ENCODE results near the gene TMEM8B. TPM values are rescaled to one million over a fixed set of nuclear protein-coding genes. Genes with fewer than 3 reads are reported as not detected.
A peak's percentile ranks its signal among the peaks of the same experiment; 100 is the strongest.

TMEM8B gene
- total and polyA plus RNA-seq, 2 experiments from 2014 or later: 17.0 to 17.9 TPM

GRCh38 chr9:35858458-35858857 is 29.4 kb downstream of the TMEM8B start:
- H3K4me3 ChIP-seq: no peak overlapping the region
- no peaks in the 10 kb centered on the region for H3K9me3 ChIP-seq (ENCODE audit: low read depth)
- DNase-seq (ENCODE audit: low read depth in 1 of 2, low spot score in 1 of 2): no peak
- H3K27me3 ChIP-seq: no peaks in the 10 kb centered on the region
- H3K4me1 ChIP-seq (ENCODE audit: low read depth): no peaks in the 10 kb centered on the region
- TF ChIP-seq CTCF (IDR thresholded peaks at IDR 0.05; ENCODE audit: low read depth, low read length): no peak
- H3K27ac ChIP-seq: no peak overlapping the region
- no peaks in the 10 kb centered on the region for H3K36me3 ChIP-seq

- Histone ChIP-seq H3K9me3 (ENCODE audit: low read depth) (no peaks in the 10 kb centered on the region), H3K36me3 (no peaks in the 10 kb centered on the region), H3K27me3 (no peaks in the 10 kb centered on the region), H3K4me1 (ENCODE audit: low read depth) (no peaks in the 10 kb centered on the region), H3K4me3 (no peak overlapping the region), H3K27ac (no peak overlapping the region)
- TF ChIP-seq CTCF (IDR thresholded peaks at IDR 0.05; ENCODE audit: low read depth, low read length): no peak
- DNase-seq (ENCODE audit: low read depth in 1 of 2, low spot score in 1 of 2): peak in 1 of 2 donors; percentile 6
Observed at GRCh38 chr9:35859310-35859989, 30.4 kb downstream of the TMEM8B start.

DNA sequence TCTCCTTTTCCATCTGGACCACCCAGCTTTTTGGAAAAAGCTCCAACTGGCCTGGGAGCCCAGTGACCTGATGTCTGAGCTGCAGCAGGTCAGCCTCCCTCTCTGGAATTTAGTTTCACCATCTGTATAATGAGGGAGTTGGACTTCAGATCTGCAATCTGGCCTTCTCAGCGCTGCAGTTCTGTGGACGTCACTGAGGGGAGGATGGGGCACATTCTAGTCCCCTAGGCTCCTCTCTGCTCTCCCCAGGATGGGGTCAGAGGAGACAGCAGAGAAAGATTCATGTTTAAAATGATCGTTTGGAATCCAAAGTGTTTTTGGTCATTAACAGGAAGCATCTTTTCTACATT is 30.9 kb downstream of the TMEM8B start:
- no peak for TF ChIP-seq CTCF (IDR thresholded peaks at IDR 0.05; ENCODE audit: low read depth, low read length)
- H3K27ac ChIP-seq: no peak overlapping the region
- no peaks in the 10 kb centered on the region for H3K9me3 ChIP-seq (ENCODE audit: low read depth)
- H3K36me3 ChIP-seq: no peaks in the 10 kb centered on the region
- H3K4me3 ChIP-seq: no peak overlapping the region
- no peaks in the 10 kb centered on the region for H3K4me1 ChIP-seq (ENCODE audit: low read depth)
- no peaks in the 10 kb centered on the region for H3K27me3 ChIP-seq
- no peak for DNase-seq (ENCODE audit: low read depth in 1 of 2, low spot score in 1 of 2)

DNA sequence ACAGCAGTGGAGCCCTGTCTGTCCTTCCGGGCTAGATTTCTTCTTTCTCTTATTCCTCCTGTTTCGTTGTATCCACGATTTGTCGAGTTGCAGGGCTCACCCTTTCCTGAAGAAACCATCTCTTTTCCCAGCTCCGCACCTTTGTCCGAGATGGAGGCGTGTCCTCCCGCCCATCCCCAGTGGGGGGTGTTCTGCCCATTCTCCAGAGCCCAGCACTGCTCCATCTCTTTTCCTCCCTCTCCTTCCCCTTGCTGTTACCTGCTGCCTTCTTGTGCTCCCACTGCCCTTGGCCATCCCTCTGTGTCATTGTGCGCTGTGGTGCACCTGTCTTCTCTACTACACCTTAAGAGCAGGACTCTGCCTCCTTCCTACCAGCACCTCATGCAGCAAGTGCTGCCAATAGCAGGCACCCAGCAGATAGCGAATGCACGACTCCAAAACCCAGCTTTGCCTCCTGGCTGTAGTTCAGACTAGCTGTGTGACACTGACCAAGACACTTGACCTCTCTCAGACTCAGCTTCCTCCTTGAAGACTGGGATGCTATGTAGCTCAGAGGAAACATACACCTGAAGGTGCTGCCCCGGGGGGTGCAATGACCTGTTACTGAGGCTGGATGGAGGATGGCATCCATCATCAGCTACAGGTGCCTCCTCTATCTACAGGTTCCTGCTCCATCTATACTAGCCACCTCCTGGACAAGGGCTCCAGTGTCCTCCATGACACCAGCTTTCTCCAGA is 32.3 kb downstream of the TMEM8B start:
- Histone ChIP-seq H3K27me3 (no peaks in the 10 kb centered on the region), H3K9me3 (ENCODE audit: low read depth) (no peaks in the 10 kb centered on the region), H3K4me3 (no peak overlapping the region), H3K27ac (no peak overlapping the region), H3K36me3 (no peaks in the 10 kb centered on the region), H3K4me1 (ENCODE audit: low read depth) (no peaks in the 10 kb centered on the region)
- TF ChIP-seq CTCF (IDR thresholded peaks at IDR 0.05; ENCODE audit: low read depth, low read length): no peak
- no peak for DNase-seq (ENCODE audit: low read depth in 1 of 2, low spot score in 1 of 2)

DNA sequence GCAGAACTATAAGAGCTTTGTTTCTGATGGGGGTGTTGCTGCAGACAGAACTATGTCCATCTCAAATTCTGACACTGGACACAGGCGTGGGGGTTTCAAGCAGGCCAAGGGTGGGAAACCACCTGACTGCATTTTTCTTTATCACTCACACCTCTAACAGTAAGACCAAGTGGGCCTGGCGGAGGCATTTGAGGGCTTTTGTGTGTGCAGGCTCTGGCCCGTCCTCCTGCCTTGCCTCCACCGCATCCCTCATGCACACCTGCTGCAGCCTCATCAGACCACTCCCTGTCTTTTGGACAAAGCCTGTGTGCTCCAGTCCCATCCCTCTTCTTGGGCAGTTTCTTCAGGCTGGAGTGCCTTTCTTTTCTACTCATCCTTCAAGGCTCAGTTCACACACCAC is 33.3 kb downstream of the TMEM8B start:
- no peaks in the 10 kb centered on the region for H3K36me3 ChIP-seq
- no peaks in the 10 kb centered on the region for H3K9me3 ChIP-seq (ENCODE audit: low read depth)
- no peak for TF ChIP-seq CTCF (IDR thresholded peaks at IDR 0.05; ENCODE audit: low read depth, low read length)
- H3K27me3 ChIP-seq: no peaks in the 10 kb centered on the region
- H3K4me1 ChIP-seq (ENCODE audit: low read depth): no peaks in the 10 kb centered on the region
- H3K4me3 ChIP-seq: no peak overlapping the region
- no peak for DNase-seq (ENCODE audit: low read depth in 1 of 2, low spot score in 1 of 2)
- no peak overlapping the region for H3K27ac ChIP-seq
